Nephron (organoid): ENCODE results near the gene IDH3B.
A peak's percentile ranks its signal among the peaks of the same experiment; 100 is the strongest.

Experiments
- H3K27ac Mint-ChIP-seq, 3 experiments: 2 replicates each; pipeline ENCODE4 v1.8.0; 2020; ENCODE audit warnings: mixed read lengths in 3 of 3, mild to moderate bottlenecking in 2 of 3, moderate library complexity in 1 of 3
- H3K27me3 Mint-ChIP-seq: 2 replicates; pipeline ENCODE4 v1.8.0; 2021; ENCODE audit warnings: low read depth, mild to moderate bottlenecking, moderate library complexity, mixed read lengths
- H3K36me3 Mint-ChIP-seq: 2 replicates; pipeline ENCODE4 v1.8.0; 2020; ENCODE audit warnings: low read depth, mixed read lengths
- H3K4me1 Mint-ChIP-seq: 2 replicates; pipeline ENCODE4 v1.8.0; 2020; ENCODE audit warnings: mixed read lengths
- H3K4me3 Mint-ChIP-seq, 3 experiments: 2 replicates each; pipeline ENCODE4 v1.8.0; 2020; ENCODE audit warnings: mild to moderate bottlenecking in 3 of 3, mixed read lengths in 3 of 3, moderate library complexity in 2 of 3
- H3K9me3 Mint-ChIP-seq: 2 replicates; pipeline ENCODE4 v1.8.0; 2020; ENCODE audit warnings: mixed read lengths
- TF ChIP-seq, protein P1 (sequence below), 3 experiments: fragments of 200-600 bp; sonication (generic); IDR thresholded peaks; one replicate each; pipeline ENCODE4 v1.5.0; 2021; ENCODE audit warnings: antibody characterized with exemption in 3 of 3; ENCODE audit not compliant: unreplicated experiment in 3 of 3

The IDH3B gene

DNA sequence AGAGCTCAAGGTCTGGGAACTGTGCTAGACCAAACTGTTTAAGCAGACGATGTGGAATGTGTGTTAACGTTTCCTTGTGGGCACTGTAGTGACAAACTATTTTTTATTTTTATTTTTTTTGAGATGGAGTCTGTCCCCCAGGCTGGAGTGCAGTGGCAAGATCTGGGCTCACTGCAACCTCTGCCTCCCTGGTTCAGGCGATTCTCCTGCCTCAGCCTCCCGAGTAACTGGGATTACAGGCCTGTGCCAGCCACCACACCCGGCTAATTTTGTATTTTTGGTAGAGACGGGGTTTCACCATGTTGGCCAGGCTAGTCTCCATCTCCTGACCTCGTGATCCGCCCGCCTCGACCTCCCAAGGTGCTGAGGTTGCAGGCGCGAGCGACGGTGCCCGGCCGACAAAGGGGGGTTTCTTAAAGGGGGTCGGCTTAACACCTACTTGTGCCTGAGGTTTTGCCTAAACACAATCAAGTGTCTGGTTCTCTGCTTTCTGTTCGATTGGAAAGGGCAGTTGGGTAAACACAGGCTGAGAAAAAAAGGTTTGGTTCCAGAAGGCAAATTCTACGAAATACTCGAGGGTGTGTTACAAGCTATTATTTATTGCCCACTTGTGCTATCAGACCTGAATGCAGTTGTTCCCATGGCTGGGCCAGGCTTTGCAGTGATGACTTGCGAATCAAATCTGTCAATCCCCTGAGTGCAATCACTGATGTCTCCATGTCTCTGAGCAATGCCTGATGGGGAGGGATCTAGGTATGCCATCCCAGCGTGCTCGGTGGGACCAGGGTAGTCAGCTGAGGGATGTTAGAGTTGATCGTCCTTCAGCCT is 10.2 kb downstream of the IDH3B start:
- peak overlapping the region; percentile 51 to 89 (median 85) for H3K27ac Mint-ChIP-seq
- peaks cover 13% of the 10 kb centered on the region for H3K4me1 Mint-ChIP-seq
- H3K9me3 Mint-ChIP-seq: no peaks in the 10 kb centered on the region
- H3K27me3 Mint-ChIP-seq: no peaks in the 10 kb centered on the region
- H3K4me3 Mint-ChIP-seq: peak overlapping the region; percentile 91 to 94 (median 92)
- H3K36me3 Mint-ChIP-seq: peaks cover 52% of the 10 kb centered on the region
- TF ChIP-seq, protein P1, sequence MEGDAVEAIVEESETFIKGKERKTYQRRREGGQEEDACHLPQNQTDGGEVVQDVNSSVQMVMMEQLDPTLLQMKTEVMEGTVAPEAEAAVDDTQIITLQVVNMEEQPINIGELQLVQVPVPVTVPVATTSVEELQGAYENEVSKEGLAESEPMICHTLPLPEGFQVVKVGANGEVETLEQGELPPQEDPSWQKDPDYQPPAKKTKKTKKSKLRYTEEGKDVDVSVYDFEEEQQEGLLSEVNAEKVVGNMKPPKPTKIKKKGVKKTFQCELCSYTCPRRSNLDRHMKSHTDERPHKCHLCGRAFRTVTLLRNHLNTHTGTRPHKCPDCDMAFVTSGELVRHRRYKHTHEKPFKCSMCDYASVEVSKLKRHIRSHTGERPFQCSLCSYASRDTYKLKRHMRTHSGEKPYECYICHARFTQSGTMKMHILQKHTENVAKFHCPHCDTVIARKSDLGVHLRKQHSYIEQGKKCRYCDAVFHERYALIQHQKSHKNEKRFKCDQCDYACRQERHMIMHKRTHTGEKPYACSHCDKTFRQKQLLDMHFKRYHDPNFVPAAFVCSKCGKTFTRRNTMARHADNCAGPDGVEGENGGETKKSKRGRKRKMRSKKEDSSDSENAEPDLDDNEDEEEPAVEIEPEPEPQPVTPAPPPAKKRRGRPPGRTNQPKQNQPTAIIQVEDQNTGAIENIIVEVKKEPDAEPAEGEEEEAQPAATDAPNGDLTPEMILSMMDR (IDR thresholded peaks at IDR 0.05; ENCODE audit: unreplicated experiment in 3 of 3): no peak

GRCh38 chr20:2652724-2653555 is 11.1 kb downstream of the IDH3B start:
- no peaks in the 10 kb centered on the region for H3K9me3 Mint-ChIP-seq

DNA sequence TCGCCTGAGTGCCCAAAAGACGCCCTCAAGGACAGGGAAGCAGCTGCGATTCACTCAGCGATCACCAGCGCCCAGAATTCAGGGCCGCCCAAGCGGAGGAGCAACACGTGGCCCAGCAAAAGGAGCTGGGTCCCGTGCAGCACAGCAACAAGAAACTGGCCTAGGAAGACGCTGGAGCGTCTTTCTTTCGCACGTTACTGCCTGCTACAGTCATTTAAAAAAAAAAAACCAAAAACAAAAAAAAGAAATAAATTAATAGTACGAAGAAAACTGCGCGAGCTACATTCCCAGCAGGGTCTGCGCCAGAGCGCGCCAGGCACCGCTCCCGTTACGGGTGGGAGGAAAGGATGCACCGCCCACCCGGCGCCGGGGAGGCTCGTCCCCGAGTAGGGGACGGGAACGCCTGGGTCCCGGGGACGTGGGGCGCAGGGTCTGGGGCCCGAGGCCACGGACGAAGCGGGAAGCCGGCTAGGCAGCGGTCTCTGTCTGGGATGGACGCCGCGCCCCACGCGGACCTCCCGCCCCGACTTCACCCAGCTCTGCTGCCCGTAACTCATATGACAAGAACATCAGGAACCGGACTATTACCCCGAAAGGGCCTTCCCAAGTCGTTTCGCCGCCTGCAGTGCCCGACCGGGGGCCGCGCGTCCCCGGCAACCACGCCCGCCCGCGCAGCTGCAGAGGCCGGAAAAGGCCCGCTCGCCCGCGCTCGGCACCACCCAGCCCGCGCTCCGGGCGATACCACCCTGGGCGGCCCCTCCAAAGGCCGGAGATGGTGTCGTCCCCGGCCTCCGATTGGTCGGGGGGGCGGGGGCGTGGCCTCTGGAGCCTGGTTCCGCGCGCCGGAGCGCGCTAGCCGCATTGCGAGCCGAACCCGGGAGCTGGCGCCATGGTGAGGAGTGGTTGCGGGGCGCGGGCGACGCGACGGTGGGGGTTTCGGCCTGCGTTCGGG is 12.0 kb downstream of the IDH3B start, which contains the start of gene NOP56:
TSS of gene NOP56 (plus strand) at position 861 of the 952 bp plus-strand sequence. CDS start at position 890, 29 bp downstream.
- H3K4me1 Mint-ChIP-seq: peaks cover 13% of the 10 kb centered on the region
- TF ChIP-seq, protein P1 (IDR thresholded peaks at IDR 0.05; ENCODE audit: unreplicated experiment in 3 of 3): no peak

More at GRCh38 chr20:2652724-2653555, 11.1 kb downstream of the IDH3B start:
- TF ChIP-seq, protein P1 (IDR thresholded peaks at IDR 0.05; ENCODE audit: unreplicated experiment in 3 of 3): no peak
- H3K27me3 Mint-ChIP-seq: no peaks in the 10 kb centered on the region
- peak overlapping the region in 2 of 3 experiments; percentile 85 to 89 for H3K27ac Mint-ChIP-seq
- peak overlapping the region; percentile 91 to 94 (median 92) for H3K4me3 Mint-ChIP-seq
- H3K36me3 Mint-ChIP-seq: peaks cover 46% of the 10 kb centered on the region
- H3K4me1 Mint-ChIP-seq: peaks cover 13% of the 10 kb centered on the region

DNA sequence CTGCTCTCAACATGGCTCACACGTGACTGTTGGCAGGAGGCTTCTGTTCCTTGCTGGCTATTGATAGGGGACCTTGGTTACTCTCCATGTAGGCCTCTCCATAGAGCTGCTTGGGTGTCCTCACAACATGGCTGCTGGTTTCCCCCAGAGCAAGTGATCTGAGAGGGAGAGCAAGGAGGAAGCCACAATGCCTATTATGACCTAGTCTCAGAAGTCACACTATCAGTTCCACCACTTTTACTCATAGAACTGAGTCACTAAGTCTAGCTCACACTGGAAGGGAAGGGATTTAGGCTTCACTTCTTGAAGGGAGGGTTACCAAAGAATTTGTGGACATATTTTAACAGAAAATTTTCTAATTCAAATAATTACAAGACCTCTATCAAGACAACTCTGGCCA is 20.3 kb downstream of the IDH3B start:
- TF ChIP-seq, protein P1 (IDR thresholded peaks at IDR 0.05; ENCODE audit: unreplicated experiment in 3 of 3): no peak
- Mint-ChIP-seq H3K4me3 (no peak overlapping the region), H3K9me3 (peaks cover 2% of the 10 kb centered on the region), H3K36me3 (no peaks in the 10 kb centered on the region), H3K27ac (no peak overlapping the region), H3K27me3 (no peaks in the 10 kb centered on the region), H3K4me1 (no peaks in the 10 kb centered on the region)

More for the DNA sequence above, 12.0 kb downstream of the IDH3B start, which contains the start of gene NOP56:
- peak within 1 kb of the TSS; percentile 88 to 97 (median 95) for H3K27ac Mint-ChIP-seq
- no peaks in the 10 kb centered on the region for H3K27me3 Mint-ChIP-seq
- peak within 1 kb of the TSS; percentile 93 to 98 (median 96) for H3K4me3 Mint-ChIP-seq
- H3K36me3 Mint-ChIP-seq: peaks cover 37% of the 10 kb centered on the region
- no peaks in the 10 kb centered on the region for H3K9me3 Mint-ChIP-seq

DNA sequence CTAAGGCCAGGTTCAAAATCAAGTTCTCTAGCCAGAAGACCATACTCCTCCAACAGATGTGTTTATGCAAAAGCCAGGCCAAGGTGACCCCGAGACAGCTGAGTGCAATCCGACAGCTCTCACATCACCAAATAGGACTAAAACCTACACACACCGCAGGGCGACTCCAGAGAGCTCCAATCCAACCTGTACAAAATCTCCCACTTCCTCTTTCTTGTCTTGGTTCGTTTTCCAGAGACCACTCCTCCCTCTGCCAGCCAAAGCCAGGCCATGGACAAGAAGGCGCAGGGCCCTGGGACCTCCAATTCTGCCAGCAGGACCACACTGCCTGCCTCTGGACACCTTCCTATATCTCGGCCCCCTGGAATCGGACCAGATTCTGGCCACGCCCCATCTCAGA is 23.1 kb downstream of the IDH3B start:
- Mint-ChIP-seq H3K27me3 (no peaks in the 10 kb centered on the region), H3K36me3 (no peaks in the 10 kb centered on the region), H3K27ac (no peak overlapping the region), H3K4me3 (no peak overlapping the region), H3K9me3 (peaks cover 2% of the 10 kb centered on the region), H3K4me1 (no peaks in the 10 kb centered on the region)
- TF ChIP-seq, protein P1 (IDR thresholded peaks at IDR 0.05; ENCODE audit: unreplicated experiment in 3 of 3): no peak
